ENCODE results near the gene SAMHD1. TPM values are rescaled to one million over a fixed set of nuclear protein-coding genes. Genes with fewer than 3 reads are reported as not detected.

SAMHD1 gene
- total RNA-seq, 3 donors from 2014 or later (not counting 1 experiment from before 2014, with no cell fraction given): 237 to 279 (median 270) TPM

DNA sequence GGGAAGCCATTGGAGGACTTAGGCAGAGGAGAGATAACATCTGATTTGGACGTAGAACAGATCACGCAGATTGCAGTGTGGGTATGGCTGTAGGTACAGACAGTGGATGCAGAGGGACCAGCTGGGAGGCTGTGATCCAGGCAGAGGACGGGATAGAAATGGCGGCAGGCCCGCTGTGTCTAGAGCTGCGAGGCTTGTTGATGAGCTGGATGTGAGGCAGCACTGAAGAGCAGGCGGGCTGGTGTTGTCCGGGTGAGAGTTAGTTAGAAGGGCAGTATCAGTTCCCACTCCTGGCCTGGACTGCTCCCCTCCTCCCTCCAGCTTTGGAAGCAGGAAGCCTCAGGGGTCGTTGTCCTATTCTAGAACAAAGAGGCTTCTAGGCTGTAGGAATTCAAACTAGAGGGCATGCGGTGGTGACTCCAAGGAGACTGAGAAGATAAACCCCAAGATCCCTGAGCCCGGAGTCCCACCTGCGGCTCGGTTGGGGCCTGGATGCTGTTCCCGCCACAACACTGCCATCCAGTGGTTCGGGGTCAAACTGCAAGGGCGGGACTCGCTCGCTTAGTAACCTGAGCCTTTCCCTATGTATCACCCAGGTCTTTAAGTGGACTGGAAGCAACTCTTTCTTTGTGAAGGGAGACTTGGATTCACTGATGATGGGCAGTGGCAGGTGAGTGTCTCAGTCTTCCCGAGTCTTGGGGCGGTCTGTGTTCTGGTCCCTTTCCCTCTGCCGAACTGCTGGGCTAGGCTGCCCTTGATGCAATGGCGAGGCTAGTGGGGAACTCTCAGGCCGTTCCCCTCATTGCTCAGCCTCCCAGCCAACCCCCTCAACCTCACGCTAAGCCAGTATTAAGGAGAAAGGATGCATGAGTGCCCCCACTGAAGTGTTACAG lies 64.4 kb downstream of the SAMHD1 start:
- Mint-ChIP-seq H3K27ac (peak overlapping the region; percentile 56 to 80), H3K4me1 (peaks cover 11 to 12% of the 10 kb centered on the region in 2 donors), H3K4me3 (peak overlapping the region; percentile 11), H3K36me3 (peaks cover 8% of the 10 kb centered on the region), H3K27me3 (ENCODE audit: low read depth in 2 of 2) (no peaks in the 10 kb centered on the region), H3K9me3 (no peaks in the 10 kb centered on the region)
- H3K4me3 ChIP-seq (ENCODE audit: low read length): no peak overlapping the region
- 43% methylated on average over 23 of the region's 24 CpGs for WGBS (ENCODE audit: insufficient coverage)
- peak; percentile 85 to 93 (median 92) for ATAC-seq
- intact Hi-C loops (cut with micrococcal nuclease): loop anchor here (10.0 kb wide), 1 partner anchor 242 kb away; the partner anchor contains the start of gene SLA2
- DNase-seq: peak; percentile 55 to 87
- TF ChIP-seq, protein P1, sequence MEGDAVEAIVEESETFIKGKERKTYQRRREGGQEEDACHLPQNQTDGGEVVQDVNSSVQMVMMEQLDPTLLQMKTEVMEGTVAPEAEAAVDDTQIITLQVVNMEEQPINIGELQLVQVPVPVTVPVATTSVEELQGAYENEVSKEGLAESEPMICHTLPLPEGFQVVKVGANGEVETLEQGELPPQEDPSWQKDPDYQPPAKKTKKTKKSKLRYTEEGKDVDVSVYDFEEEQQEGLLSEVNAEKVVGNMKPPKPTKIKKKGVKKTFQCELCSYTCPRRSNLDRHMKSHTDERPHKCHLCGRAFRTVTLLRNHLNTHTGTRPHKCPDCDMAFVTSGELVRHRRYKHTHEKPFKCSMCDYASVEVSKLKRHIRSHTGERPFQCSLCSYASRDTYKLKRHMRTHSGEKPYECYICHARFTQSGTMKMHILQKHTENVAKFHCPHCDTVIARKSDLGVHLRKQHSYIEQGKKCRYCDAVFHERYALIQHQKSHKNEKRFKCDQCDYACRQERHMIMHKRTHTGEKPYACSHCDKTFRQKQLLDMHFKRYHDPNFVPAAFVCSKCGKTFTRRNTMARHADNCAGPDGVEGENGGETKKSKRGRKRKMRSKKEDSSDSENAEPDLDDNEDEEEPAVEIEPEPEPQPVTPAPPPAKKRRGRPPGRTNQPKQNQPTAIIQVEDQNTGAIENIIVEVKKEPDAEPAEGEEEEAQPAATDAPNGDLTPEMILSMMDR (IDR thresholded peaks at IDR 0.05): peak; percentile 67
- peaks cover 28% of the 10 kb centered on the region for H3K36me3 ChIP-seq (ENCODE audit: control insufficient read depth, insufficient read depth, low read length)
- no peaks in the 10 kb centered on the region for H3K9me3 ChIP-seq (ENCODE audit: control insufficient read depth, insufficient read depth, low read length)
- H3K4me1 ChIP-seq (ENCODE audit: control insufficient read depth, insufficient read depth, low read length): peaks cover 11% of the 10 kb centered on the region
- H3K27ac ChIP-seq (ENCODE audit: low read length): no peak overlapping the region
- no peaks in the 10 kb centered on the region for H3K27me3 ChIP-seq (ENCODE audit: control insufficient read depth, insufficient read depth, low read length)

- peaks cover 11% of the 10 kb centered on the region for H3K4me1 ChIP-seq (ENCODE audit: control insufficient read depth, insufficient read depth, low read length)
- no peak overlapping the region for H3K4me3 Mint-ChIP-seq
- peaks cover 13% of the 10 kb centered on the region for H3K36me3 ChIP-seq (ENCODE audit: control insufficient read depth, insufficient read depth, low read length)
- H3K4me3 ChIP-seq (ENCODE audit: low read length): no peak overlapping the region
- no peaks in the 10 kb centered on the region for H3K27me3 Mint-ChIP-seq (ENCODE audit: low read depth in 2 of 2)
- H3K9me3 Mint-ChIP-seq: no peaks in the 10 kb centered on the region
- TF ChIP-seq, protein P1 (IDR thresholded peaks at IDR 0.05): no peak
- peaks cover 11 to 12% of the 10 kb centered on the region in 2 donors for H3K4me1 Mint-ChIP-seq
- no peaks in the 10 kb centered on the region for H3K9me3 ChIP-seq (ENCODE audit: control insufficient read depth, insufficient read depth, low read length)
- H3K27ac ChIP-seq (ENCODE audit: low read length): no peak overlapping the region
- WGBS (ENCODE audit: insufficient coverage): 86% methylated on average over 7 of the region's 8 CpGs
- intact Hi-C loops (cut with micrococcal nuclease): loop anchor here (10.0 kb wide), 1 partner anchor 241 kb away; the partner anchor contains the start of gene SLA2
- no peak for ATAC-seq
- no peaks in the 10 kb centered on the region for H3K27me3 ChIP-seq (ENCODE audit: control insufficient read depth, insufficient read depth, low read length)
- no peak for DNase-seq
- H3K27ac Mint-ChIP-seq: peak overlapping the region; percentile 45 to 80
- H3K36me3 Mint-ChIP-seq: peaks cover 8% of the 10 kb centered on the region
Observed at GRCh38 chr20:36885356-36885755, 66.2 kb downstream of the SAMHD1 start.

GRCh38 chr20:36883977-36884535 lies 67.5 kb downstream of the SAMHD1 start:
- Histone ChIP-seq H3K27me3 (ENCODE audit: control insufficient read depth, insufficient read depth, low read length) (no peaks in the 10 kb centered on the region), H3K4me1 (ENCODE audit: control insufficient read depth, insufficient read depth, low read length) (peaks cover 11% of the 10 kb centered on the region), H3K36me3 (ENCODE audit: control insufficient read depth, insufficient read depth, low read length) (peaks cover 2% of the 10 kb centered on the region), H3K4me3 (ENCODE audit: low read length) (no peak overlapping the region), H3K27ac (ENCODE audit: low read length) (no peak overlapping the region), H3K9me3 (ENCODE audit: control insufficient read depth, insufficient read depth, low read length) (no peaks in the 10 kb centered on the region)
- 82% methylated on average over 5 of the region's 6 CpGs for WGBS (ENCODE audit: insufficient coverage)
- Mint-ChIP-seq H3K4me3 (no peak overlapping the region), H3K4me1 (peaks cover 11 to 12% of the 10 kb centered on the region in 2 donors), H3K27me3 (ENCODE audit: low read depth in 2 of 2) (no peaks in the 10 kb centered on the region), H3K36me3 (no peaks in the 10 kb centered on the region), H3K27ac (no peak overlapping the region), H3K9me3 (no peaks in the 10 kb centered on the region)
- DNase-seq: no peak
- no peak for ATAC-seq
- TF ChIP-seq, protein P1 (IDR thresholded peaks at IDR 0.05): no peak
- intact Hi-C loops (cut with micrococcal nuclease): loop anchor here (10.0 kb wide), 1 partner anchor 239 kb away; the partner anchor contains the start of gene SLA2

Measured in natural killer cell (primary cell).